Spleen (tissue), 11 donors: Measurements from ENCODE around the gene BCL2. TPM values are rescaled to one million over a fixed set of nuclear protein-coding genes. Genes with fewer than 3 reads are reported as not detected.
A peak's percentile ranks its signal among the peaks of the same experiment; 100 is the strongest.

ENCODE experiments used
- DNase-seq: peaks from one replicate; pipeline ENCODE4 v3.0.0-alpha.2; 2020
- H3K27ac ChIP-seq, 8 donors: fragments of 200-600 bp; sonication (generic) in 7 of 8; 1 replicate in 4 of 8; 2 replicates in 4 of 8; pipeline versions ENCODE4 v1.5.0 to v1.8.0; 2016 to 2021; ENCODE audit warnings: inconsistent platforms in 4 of 8, mild to moderate bottlenecking in 4 of 8, moderate library complexity in 1 of 8
- H3K27me3 ChIP-seq, 7 donors: fragments of 200-600 bp; sonication (generic) in 6 of 7; replicated peaks in 1 of 7; 1 replicate in 4 of 7; 2 replicates in 3 of 7; pipeline versions ENCODE4 v1.5.0 to v1.8.0; 2016 to 2021; ENCODE audit warnings: inconsistent platforms in 3 of 7, mild to moderate bottlenecking in 1 of 7
- H3K36me3 ChIP-seq, 6 donors: fragments of 200-600 bp; sonication (generic) in 5 of 6; 1 replicate in 4 of 6; 2 replicates in 2 of 6; pipeline versions ENCODE4 v1.5.0 to v1.8.0; 2016 to 2021; ENCODE audit warnings: inconsistent platforms in 2 of 6
- H3K4me1 ChIP-seq, 6 donors: fragments of 200-600 bp; sonication (generic) in 5 of 6; 1 replicate in 3 of 6; 2 replicates in 3 of 6; pipeline versions ENCODE4 v1.5.0 to v1.8.0; 2016 to 2021; ENCODE audit warnings: inconsistent platforms in 3 of 6
- H3K4me3 ChIP-seq, 8 donors: fragments of 200-600 bp; sonication (generic) in 7 of 8; 1 replicate in 4 of 8; 2 replicates in 4 of 8; pipeline versions ENCODE4 v1.5.0 to v1.8.0; 2016 to 2021; ENCODE audit warnings: inconsistent platforms in 4 of 8, mild to moderate bottlenecking in 4 of 8, moderate library complexity in 2 of 8
- H3K9me3 ChIP-seq, 8 donors: fragments of 200-600 bp; sonication (generic) in 7 of 8; 1 replicate in 4 of 8; 2 replicates in 4 of 8; pipeline versions ENCODE4 v1.5.0 to v1.8.0; 2016 to 2021; ENCODE audit warnings: inconsistent platforms in 4 of 8
- POLR2A ChIP-seq, 3 donors: fragments of 450-650 bp; IDR thresholded peaks; one replicate each; pipeline ENCODE4 v1.5.1; 2017; ENCODE audit warnings: antibody characterized with exemption in 3 of 3, mild to moderate bottlenecking in 1 of 3
- POLR2AphosphoS5 ChIP-seq, 3 donors: sonication (generic); formaldehyde crosslinking; IDR thresholded peaks; one replicate each; pipeline ENCODE4 v1.5.1; 2017; ENCODE audit warnings: antibody characterized with exemption in 3 of 3
- WGBS, 5 donors: extraction: QIAGEN DNeasy Blood & Tissue Kit in 3 of 5; methylation state at CpG; one replicate each; pipeline versions ENCODE4 v1.1.5 to v1.1.7; 2013 to 2018; 5-methylcytosine and 5-hydroxymethylcytosine counted together
- intact Hi-C: fragments of 100-400 bp; cut with DNase I; formaldehyde crosslinking; loops from one replicate; pipeline ENCODE4 v1.15.0; 2023; ENCODE audit warnings: low total_unique reads
- polyA plus RNA-seq, 3 donors: library from polyadenylated mRNA; stranded (reverse); fragments of 200-250 nt; gene quantifications; one replicate each; pipeline ENCODE4 v1.2.1, GENCODE V29; 2013
- total RNA-seq, 7 donors: library from RNA; depleted of rRNA in 3 of 7; stranded (reverse); fragments of >200 nt in 3 of 7; fragmentation: NEBNext Ultra II Directional in 4 of 7; extraction: Animal tissue kit (Norgen Biotek cat#: 25700) in 4 of 7; gene quantifications; one replicate each; pipeline versions ENCODE4 v1.1.0 to v1.2.1, GENCODE V29; 2016 to 2021
- TF ChIP-seq, protein P1 (sequence below), 11 experiments: fragments of 200-600 bp in 7 of 11; fragments of 450-650 bp in 4 of 11; sonication (generic) in 4 of 11; IDR thresholded peaks in 8 of 11; conservative IDR thresholded peaks in 3 of 11; 1 replicate in 7 of 11; 2 replicates in 4 of 11; pipeline versions ENCODE4 v1.4.0 to v1.8.0; 2016 to 2021; ENCODE audit warnings: antibody characterized with exemption in 11 of 11, inconsistent platforms in 4 of 11, mild to moderate bottlenecking in 1 of 11
- donor health status: healthy with polysubstance abuse.
- donor health status: DM: no; HTN: no; CAD: no; lungs with moderate emphysema.
- donor health status: DM: no; HTN: no; CAD: no.
- donor health status: Bipolar disorder and iron deficiency.
- donor health status: healthy.
- donor health status: DM: no; HTN: no; CAD: no.
- donor health status: DM: yes; HTN: yes; CAD: no.

Gene BCL2
- total and polyA plus RNA-seq, 10 donors = 9.6 to 112 (median 69.1) TPM

DNA sequence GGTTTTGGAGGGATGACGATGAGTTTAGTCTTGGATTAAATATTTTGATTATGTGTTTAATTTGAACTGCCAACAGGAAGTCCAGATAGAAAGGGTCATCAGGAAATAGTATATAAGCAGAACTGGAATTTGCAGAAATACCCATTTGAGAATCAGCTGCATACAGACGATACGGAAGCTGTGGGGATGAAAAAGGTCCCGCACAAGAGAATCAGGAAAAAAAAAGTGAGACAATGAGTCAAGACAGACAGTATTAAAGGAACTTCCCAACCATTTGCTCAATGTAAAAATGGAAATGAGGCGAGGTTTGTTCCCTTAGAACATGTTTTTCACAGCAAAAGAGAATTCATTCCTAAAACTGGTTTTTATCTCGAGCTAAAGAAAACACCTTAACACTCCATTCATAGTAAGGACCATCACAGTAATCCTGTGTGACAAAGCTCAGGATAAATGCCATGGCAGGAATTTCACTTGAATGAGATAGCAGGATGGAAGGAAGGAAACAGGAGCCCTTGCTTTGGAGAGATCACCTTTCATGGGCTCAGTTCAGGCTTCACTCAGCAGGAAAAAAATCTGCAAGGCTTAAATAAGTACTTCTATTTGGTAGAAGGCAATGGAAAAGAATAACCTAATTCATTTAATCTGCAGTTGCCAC, 29.3 kb downstream of the BCL2 start:
- intact Hi-C loops = no loop called here
- WGBS, 5 donors = 73 to 81% (median 75%) methylated on average over 6 of the region's 6 CpGs
- H3K4me3 ChIP-seq = no peak overlapping the region
- H3K4me1 ChIP-seq = peaks cover 24 to 96% (median 89%) of the 10 kb centered on the region in 6 donors
- no peaks in the 10 kb centered on the region for H3K27me3 ChIP-seq
- TF ChIP-seq, protein P1, sequence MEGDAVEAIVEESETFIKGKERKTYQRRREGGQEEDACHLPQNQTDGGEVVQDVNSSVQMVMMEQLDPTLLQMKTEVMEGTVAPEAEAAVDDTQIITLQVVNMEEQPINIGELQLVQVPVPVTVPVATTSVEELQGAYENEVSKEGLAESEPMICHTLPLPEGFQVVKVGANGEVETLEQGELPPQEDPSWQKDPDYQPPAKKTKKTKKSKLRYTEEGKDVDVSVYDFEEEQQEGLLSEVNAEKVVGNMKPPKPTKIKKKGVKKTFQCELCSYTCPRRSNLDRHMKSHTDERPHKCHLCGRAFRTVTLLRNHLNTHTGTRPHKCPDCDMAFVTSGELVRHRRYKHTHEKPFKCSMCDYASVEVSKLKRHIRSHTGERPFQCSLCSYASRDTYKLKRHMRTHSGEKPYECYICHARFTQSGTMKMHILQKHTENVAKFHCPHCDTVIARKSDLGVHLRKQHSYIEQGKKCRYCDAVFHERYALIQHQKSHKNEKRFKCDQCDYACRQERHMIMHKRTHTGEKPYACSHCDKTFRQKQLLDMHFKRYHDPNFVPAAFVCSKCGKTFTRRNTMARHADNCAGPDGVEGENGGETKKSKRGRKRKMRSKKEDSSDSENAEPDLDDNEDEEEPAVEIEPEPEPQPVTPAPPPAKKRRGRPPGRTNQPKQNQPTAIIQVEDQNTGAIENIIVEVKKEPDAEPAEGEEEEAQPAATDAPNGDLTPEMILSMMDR (IDR thresholded peaks at IDR 0.05 in 8 of 11, conservative IDR thresholded peaks at IDR 0.05 in 3 of 11) = no peak
- TF ChIP-seq POLR2A (IDR thresholded peaks at IDR 0.05) = peak in 1 of 3 donors; percentile 6
- peaks cover 0 to 21% (median 0%) of the 10 kb centered on the region in 6 donors for H3K36me3 ChIP-seq
- H3K27ac ChIP-seq = peak overlapping the region in 5 of 8 donors; percentile 17 to 86 (median 74)
- no peaks in the 10 kb centered on the region for H3K9me3 ChIP-seq
- DNase-seq = no peak

DNA sequence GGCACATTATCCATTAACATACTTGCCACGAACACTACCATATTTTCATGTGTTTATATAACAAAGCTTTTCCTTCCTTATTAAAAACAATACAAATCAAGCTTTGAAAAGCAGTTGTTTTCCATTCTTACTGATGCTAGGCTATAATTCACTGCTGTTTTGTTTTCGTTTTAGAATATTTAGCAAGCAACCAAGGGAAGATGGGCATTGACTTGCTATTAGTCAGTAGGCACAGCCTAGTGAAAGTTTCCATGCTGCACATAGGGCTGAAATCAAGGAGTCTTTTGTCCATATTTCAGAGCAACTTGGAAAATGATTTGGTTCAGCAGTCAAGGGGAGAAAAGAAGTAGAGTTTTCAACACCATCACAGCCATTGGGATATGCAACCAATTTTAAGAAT, 31.3 kb downstream of the BCL2 start:
- TF ChIP-seq POLR2AphosphoS5 (IDR thresholded peaks at IDR 0.05) (no peak), POLR2A (IDR thresholded peaks at IDR 0.05) (no peak)
- TF ChIP-seq, protein P1 (IDR thresholded peaks at IDR 0.05 in 8 of 11, conservative IDR thresholded peaks at IDR 0.05 in 3 of 11) = no peak
- no peaks in the 10 kb centered on the region for H3K27me3 ChIP-seq
- 82 to 88% (median 84%) methylated on average over 2 of the region's 2 CpGs for WGBS, 5 donors
- peak overlapping the region in 6 of 8 donors; percentile 30 to 86 (median 74) for H3K27ac ChIP-seq
- peaks cover 24 to 100% (median 98%) of the 10 kb centered on the region in 6 donors for H3K4me1 ChIP-seq
- no peak for DNase-seq
- peaks cover 0 to 8% (median 0%) of the 10 kb centered on the region in 6 donors for H3K36me3 ChIP-seq
- no peaks in the 10 kb centered on the region for H3K9me3 ChIP-seq
- H3K4me3 ChIP-seq = no peak overlapping the region
- intact Hi-C loops = no loop called here

DNA sequence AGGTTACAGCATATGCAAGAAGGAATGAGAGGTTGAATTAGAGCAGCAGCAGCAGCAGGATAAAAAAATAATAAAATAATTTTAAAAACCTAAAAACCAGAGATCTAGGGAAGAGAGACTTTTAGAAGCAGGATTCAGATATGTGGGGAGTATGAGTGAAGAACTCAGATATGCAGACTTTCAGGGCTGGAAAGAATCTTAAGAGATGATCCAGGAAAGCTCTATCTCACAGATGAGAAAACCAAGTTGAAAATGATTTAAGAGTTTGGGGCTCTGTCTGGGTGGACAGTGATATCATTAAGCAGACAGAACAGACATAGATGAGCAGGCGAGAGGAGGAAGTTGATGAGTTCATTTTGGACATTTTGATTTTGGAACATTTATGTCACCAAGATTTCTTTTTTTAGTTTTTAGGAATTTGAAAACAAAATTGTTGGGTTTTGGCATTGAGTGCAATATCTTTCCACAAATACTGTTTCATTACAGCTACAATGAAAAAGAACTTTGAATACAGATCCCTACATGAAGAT, 31.8 kb downstream of the BCL2 start:
- H3K36me3 ChIP-seq = peaks cover 0 to 6% (median 0%) of the 10 kb centered on the region in 6 donors
- peak overlapping the region in 6 of 8 donors; percentile 30 to 86 (median 74) for H3K27ac ChIP-seq
- TF ChIP-seq POLR2A (IDR thresholded peaks at IDR 0.05) (no peak), POLR2AphosphoS5 (IDR thresholded peaks at IDR 0.05) (no peak)
- TF ChIP-seq, protein P1 (IDR thresholded peaks at IDR 0.05 in 8 of 11, conservative IDR thresholded peaks at IDR 0.05 in 3 of 11) = no peak
- peaks cover 20 to 100% (median 97%) of the 10 kb centered on the region in 6 donors for H3K4me1 ChIP-seq
- no peaks in the 10 kb centered on the region for H3K27me3 ChIP-seq
- no peaks in the 10 kb centered on the region for H3K9me3 ChIP-seq
- DNase-seq = no peak
- WGBS, 5 donors = 33 to 63% (median 54%) methylated on average over 1 of the region's 1 CpG
- no peak overlapping the region for H3K4me3 ChIP-seq
- intact Hi-C loops = no loop called here

DNA sequence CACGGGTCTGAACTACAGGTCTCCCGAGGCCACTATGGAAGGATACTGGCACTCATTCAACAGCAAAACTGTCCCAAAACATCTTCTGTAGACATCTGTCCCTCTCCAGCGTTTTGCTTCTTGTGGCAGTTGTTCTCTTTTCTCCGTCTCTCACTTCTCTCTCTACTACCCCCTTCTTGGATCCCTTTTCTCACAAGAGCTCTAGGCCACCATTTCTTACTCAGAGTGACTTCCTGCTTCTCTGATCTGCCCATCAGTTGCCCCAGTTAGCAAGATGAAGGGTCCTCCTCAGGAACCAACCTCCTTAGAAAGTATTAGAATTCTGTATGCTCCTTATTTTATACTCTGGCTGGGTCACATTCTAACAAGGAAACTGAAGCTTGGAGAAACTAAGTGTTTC, 32.6 kb downstream of the BCL2 start:
- H3K4me1 ChIP-seq = peaks cover 14 to 100% (median 96%) of the 10 kb centered on the region in 6 donors
- no peaks in the 10 kb centered on the region for H3K27me3 ChIP-seq
- TF ChIP-seq POLR2A (IDR thresholded peaks at IDR 0.05) (no peak), POLR2AphosphoS5 (IDR thresholded peaks at IDR 0.05) (no peak)
- TF ChIP-seq, protein P1 (IDR thresholded peaks at IDR 0.05 in 8 of 11, conservative IDR thresholded peaks at IDR 0.05 in 3 of 11) = no peak
- H3K9me3 ChIP-seq = no peaks in the 10 kb centered on the region
- WGBS, 5 donors = 67 to 73% (median 72%) methylated on average over 4 of the region's 4 CpGs
- H3K4me3 ChIP-seq = no peak overlapping the region
- no peak for DNase-seq
- H3K36me3 ChIP-seq = peaks cover 0 to 6% (median 0%) of the 10 kb centered on the region in 6 donors
- H3K27ac ChIP-seq = peak overlapping the region; percentile 10 to 86 (median 62)
- intact Hi-C loops = no loop called here
